GM12878 (cell line): ENCODE data around the gene HIVEP3. TPM values are rescaled to one million over a fixed set of nuclear protein-coding genes. Genes with fewer than 3 reads are reported as not detected.

Experiments used
- ATAC-seq: fragments of 200-7000 bp; cut with Tn5 transposase; 3 replicates; pipeline ENCODE4 v1.9.1; 2020; ENCODE audit warnings: mild to moderate bottlenecking, moderate library complexity
- BruUV-seq: library from RNA; stranded (reverse); fragments of 400-500 nt; replicated peaks from 2 replicates; lab custom pipeline; 2021; lab: Mats Ljungman, UMichigan
- CTCF ChIA-PET: fragments of 300-600 bp; sonication (Branson Sonifier 250); formaldehyde crosslinking; extraction: SDS; loops from one replicate; lab custom pipeline; 2021; ENCODE audit warnings: inconsistent platforms; lab: Yijun Ruan, JAX
- POLR2A ChIA-PET: fragments of 350-600 bp; formaldehyde crosslinking; extraction: SDS; loops from one replicate; lab custom pipeline; 2021; ENCODE audit warnings: inconsistent platforms; lab: Charles Lee
- RAD21 ChIA-PET: fragments of 300-600 bp; sonication (Branson Sonifier 250); formaldehyde crosslinking; loops from one replicate; lab custom pipeline; 2023; ENCODE audit warnings: antibody characterized with exemption; ENCODE audit not compliant: unreplicated experiment; lab: Charles Lee
- SMC1A ChIA-PET: fragments of 300-600 bp; sonication (Branson Sonifier 250); formaldehyde crosslinking; loops from one replicate; lab custom pipeline; 2023; ENCODE audit not compliant: unreplicated experiment, uncharacterized antibody; lab: Charles Lee
- DNase-seq: peaks from one replicate; pipeline ENCODE4 v3.0.0-alpha.2; 2011; ENCODE audit warnings: low read depth, low spot score
- FAIRE-seq: peaks from 3 replicates; lab custom pipeline; 2011; peaks lifted over from hg19 to GRCh38; lab: Jason Lieb, UNC
- H2AFZ ChIP-seq: 2 replicates; pipeline ENCODE4 v1.6.0; 2011; ENCODE audit warnings: low read depth, low read length, control low read depth; ENCODE audit not compliant: control insufficient read depth
- H3K27ac ChIP-seq: 2 replicates; pipeline ENCODE4 v1.5.1; 2011; ENCODE audit warnings: control low read depth; ENCODE audit not compliant: control insufficient read depth, insufficient read depth
- H3K27me3 ChIP-seq, 2 experiments: replicated peaks in 1 of 2; 2 replicates each; pipeline versions ENCODE4 v1.6.0 to v1.6.1; 2011; ENCODE audit warnings: low read length in 1 of 2; ENCODE audit not compliant: control insufficient read depth in 2 of 2, insufficient read depth in 2 of 2
- H3K36me3 ChIP-seq, 2 experiments: 2 replicates each; pipeline ENCODE4 v1.5.1; 2011; ENCODE audit warnings: low read length in 1 of 2; ENCODE audit not compliant: control insufficient read depth in 2 of 2, insufficient read depth in 2 of 2
- H3K4me1 ChIP-seq: 2 replicates; pipeline ENCODE4 v1.6.1; 2011; ENCODE audit warnings: mild to moderate bottlenecking, low read length, moderate library complexity, mixed read lengths; ENCODE audit not compliant: control insufficient read depth, insufficient read depth
- H3K4me2 ChIP-seq: 2 replicates; pipeline ENCODE4 v1.6.0; 2011; ENCODE audit warnings: control low read depth; ENCODE audit not compliant: control insufficient read depth, insufficient read depth
- H3K4me3 ChIP-seq: fragments of 200-600 bp; sonication (generic); 2 replicates; pipeline ENCODE4 v1.5.1; 2016
- H3K79me2 ChIP-seq: 2 replicates; pipeline ENCODE4 v1.6.0; 2011; ENCODE audit warnings: low read length; ENCODE audit not compliant: control insufficient read depth, insufficient read depth
- H3K9ac ChIP-seq: 2 replicates; pipeline ENCODE4 v1.8.0; 2011; ENCODE audit warnings: low read length, control low read depth, mixed read lengths; ENCODE audit not compliant: control insufficient read depth, insufficient read depth
- H3K9me3 ChIP-seq: replicated peaks from 3 replicates; pipeline ENCODE4 v1.5.1; 2011; ENCODE audit warnings: mild to moderate bottlenecking, low read length; ENCODE audit not compliant: control insufficient read depth, insufficient read depth
- H4K20me1 ChIP-seq: 2 replicates; pipeline ENCODE4 v1.6.0; 2011; ENCODE audit not compliant: control insufficient read depth, insufficient read depth
- EGR1 ChIP-seq, 2 experiments: IDR thresholded peaks; 1 replicate in 1 of 2; 2 replicates in 1 of 2; pipeline ENCODE4 v1.6.1; 2011 to 2012; ENCODE audit warnings: low read depth in 2 of 2, low read length in 2 of 2, borderline replicate concordance in 1 of 2, mild to moderate bottlenecking in 1 of 2, moderate library complexity in 1 of 2
- HDGF ChIP-seq: fragments of 450-650 bp; IDR thresholded peaks from 2 replicates; pipeline ENCODE4 v1.6.1; 2016; ENCODE audit warnings: antibody characterized with exemption
- MEF2B ChIP-seq: fragments of 450-650 bp; IDR thresholded peaks from 2 replicates; pipeline ENCODE4 v1.6.1; 2018; ENCODE audit warnings: mild to moderate bottlenecking, moderate library complexity; ENCODE audit not compliant: partially characterized antibody, poor library complexity, severe bottlenecking
- NFXL1 ChIP-seq: fragments of 450-650 bp; IDR thresholded peaks from 2 replicates; pipeline ENCODE4 v1.6.1; 2017; ENCODE audit warnings: antibody characterized with exemption, mild to moderate bottlenecking, borderline replicate concordance
- NR2F1 ChIP-seq: fragments of 450-650 bp; conservative IDR thresholded peaks from 2 replicates; pipeline ENCODE4 v1.6.1; 2017; ENCODE audit warnings: mild to moderate bottlenecking
- SREBF1 ChIP-seq: IDR thresholded peaks from 2 replicates; pipeline ENCODE4 v1.6.1; 2012; ENCODE audit warnings: mild to moderate bottlenecking, low read length
- SRF ChIP-seq, 2 experiments: IDR thresholded peaks; 2 replicates each; pipeline ENCODE4 v1.6.1; 2011; ENCODE audit warnings: low read depth in 2 of 2, low read length in 2 of 2, mild to moderate bottlenecking in 1 of 2, moderate library complexity in 1 of 2
- ZNF24 ChIP-seq: fragments of 450-650 bp; IDR thresholded peaks from 2 replicates; pipeline ENCODE4 v1.6.1; 2017; ENCODE audit warnings: antibody characterized with exemption, mild to moderate bottlenecking
- WGBS: methylation state at CpG from one replicate; pipeline ENCODE4 v1.1.6; 2016; ENCODE audit warnings: low lambda C conversion rate; ENCODE audit not compliant: insufficient replicate concordance, insufficient coverage; ENCODE audit errors: missing lambda C conversion rate; 5-methylcytosine and 5-hydroxymethylcytosine counted together
- in situ Hi-C: fragments of 300-500 bp; cut with MboI; formaldehyde crosslinking; loops from 9 replicates; pipeline ENCODE4 v1.14.3; 2018; ENCODE audit warnings: mixed read lengths
- intact Hi-C: fragments of 100-400 bp; cut with micrococcal nuclease; formaldehyde crosslinking; loops from one replicate; pipeline ENCODE4 v1.14.2; 2022; ENCODE audit not compliant: unreplicated experiment
- polyA plus RNA-seq, 11 experiments: library from polyadenylated mRNA; depleted of rRNA in 4 of 11; unstranded in 6 of 11; stranded (reverse) in 5 of 11; fragments of >200 nt; fragmentation: Nextera tagmentation in 4 of 11; fragmentation: Illumina TruSeq in 1 of 11; extraction: Ambion mirVana in 4 of 11; extraction: Trizol in 1 of 11; gene quantifications; 1 replicate in 1 of 11; 2 replicates in 10 of 11; pipeline versions ENCODE4 v1.2.1 to v1.2.3, GENCODE V29; 2011 to 2016; ENCODE audit warnings: inconsistent platforms in 2 of 11, missing spikeins in 2 of 11, low read depth in 1 of 11
- total RNA-seq, 4 experiments: library from RNA; depleted of rRNA in 3 of 4; stranded (reverse); fragments of >200 nt in 3 of 4; fragmentation: Illumina TruSeq in 1 of 4; extraction: Trizol in 1 of 4; gene quantifications; 2 replicates each; pipeline versions ENCODE4 v1.2.1 to v1.2.3, GENCODE V29; 2013 to 2021
- TF ChIP-seq, protein P1 (sequence below), 3 experiments: IDR thresholded peaks in 2 of 3; conservative IDR thresholded peaks in 1 of 3; 2 replicates each; pipeline ENCODE4 v1.5.1; 2011; ENCODE audit warnings: low read depth in 3 of 3, low read length in 3 of 3, mild to moderate bottlenecking in 3 of 3, control low read depth in 2 of 3, moderate library complexity in 2 of 3, inconsistent platforms in 1 of 3, mixed read lengths in 1 of 3; ENCODE audit not compliant: control insufficient read depth in 2 of 3, insufficient read depth in 1 of 3; ENCODE audit errors: extremely low read depth in 1 of 3
- TF ChIP-seq, protein P2 (sequence below): IDR thresholded peaks from 2 replicates; pipeline ENCODE4 v1.6.1; 2011; ENCODE audit warnings: low read depth, mild to moderate bottlenecking, low read length, moderate library complexity, borderline replicate concordance; ENCODE audit errors: extremely low read depth

HIVEP3 gene
- total and polyA plus RNA-seq, 10 of the 15 experiments (the other 5 are each of a cell fraction or from before 2014, with no cell fraction given), result 1.8 to 13.6 (median 3.8) TPM

DNA sequence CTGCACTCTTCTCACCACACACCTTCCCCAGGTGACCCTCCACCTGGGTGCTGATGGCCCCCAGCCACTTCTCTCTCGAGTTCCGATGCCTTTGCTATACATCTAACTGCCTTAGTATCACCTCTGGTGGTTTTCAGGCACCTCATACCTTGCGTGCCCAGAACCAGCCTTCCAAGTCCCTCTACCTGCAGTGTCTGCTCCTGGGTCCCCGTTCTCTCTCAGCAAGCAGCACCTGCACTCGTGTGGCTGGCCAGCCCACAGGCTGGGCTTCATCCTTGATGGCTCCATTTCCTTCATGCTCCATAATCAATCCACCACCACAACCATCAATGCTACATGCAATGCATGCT lies 385.0 kb downstream of the HIVEP3 start:
- TF ChIP-seq SRF (IDR thresholded peaks at IDR 0.05; ENCODE audit: low read depth in 2 of 2, low read length in 2 of 2) (no peak), MEF2B (no peak), ZNF24 (no peak), NFXL1 (no peak), NR2F1 (no peak), EGR1 (IDR thresholded peaks at IDR 0.05; ENCODE audit: borderline replicate concordance in 1 of 2, low read depth in 2 of 2, low read length in 2 of 2) (no peak), HDGF (no peak), SREBF1 (no peak)
- TF ChIP-seq, protein P1, sequence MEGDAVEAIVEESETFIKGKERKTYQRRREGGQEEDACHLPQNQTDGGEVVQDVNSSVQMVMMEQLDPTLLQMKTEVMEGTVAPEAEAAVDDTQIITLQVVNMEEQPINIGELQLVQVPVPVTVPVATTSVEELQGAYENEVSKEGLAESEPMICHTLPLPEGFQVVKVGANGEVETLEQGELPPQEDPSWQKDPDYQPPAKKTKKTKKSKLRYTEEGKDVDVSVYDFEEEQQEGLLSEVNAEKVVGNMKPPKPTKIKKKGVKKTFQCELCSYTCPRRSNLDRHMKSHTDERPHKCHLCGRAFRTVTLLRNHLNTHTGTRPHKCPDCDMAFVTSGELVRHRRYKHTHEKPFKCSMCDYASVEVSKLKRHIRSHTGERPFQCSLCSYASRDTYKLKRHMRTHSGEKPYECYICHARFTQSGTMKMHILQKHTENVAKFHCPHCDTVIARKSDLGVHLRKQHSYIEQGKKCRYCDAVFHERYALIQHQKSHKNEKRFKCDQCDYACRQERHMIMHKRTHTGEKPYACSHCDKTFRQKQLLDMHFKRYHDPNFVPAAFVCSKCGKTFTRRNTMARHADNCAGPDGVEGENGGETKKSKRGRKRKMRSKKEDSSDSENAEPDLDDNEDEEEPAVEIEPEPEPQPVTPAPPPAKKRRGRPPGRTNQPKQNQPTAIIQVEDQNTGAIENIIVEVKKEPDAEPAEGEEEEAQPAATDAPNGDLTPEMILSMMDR (IDR thresholded peaks at IDR 0.05 in 2 of 3, conservative IDR thresholded peaks at IDR 0.05 in 1 of 3; ENCODE audit: control insufficient read depth in 2 of 3, extremely low read depth in 1 of 3, insufficient read depth in 1 of 3, low read depth in 3 of 3, low read length in 3 of 3), result no peak
- TF ChIP-seq, protein P2, sequence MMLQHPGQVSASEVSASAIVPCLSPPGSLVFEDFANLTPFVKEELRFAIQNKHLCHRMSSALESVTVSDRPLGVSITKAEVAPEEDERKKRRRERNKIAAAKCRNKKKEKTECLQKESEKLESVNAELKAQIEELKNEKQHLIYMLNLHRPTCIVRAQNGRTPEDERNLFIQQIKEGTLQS, result no peak
- BruUV-seq, result no TSS peak
- intact Hi-C loops (no loop called here), in situ Hi-C loops (no loop called here)
- H3K79me2 ChIP-seq, result no peaks in the 10 kb centered on the region
- H3K36me3 ChIP-seq, result no peaks in the 10 kb centered on the region
- H3K4me3 ChIP-seq, result no peak overlapping the region
- ChIA-PET CTCF (no interaction called here), SMC1A (no interaction called here), POLR2A (no interaction called here), RAD21 (no interaction called here)
- FAIRE-seq, result no peak
- no peaks in the 10 kb centered on the region; the same call in 2 of the 3 replicates for H3K9me3 ChIP-seq
- H3K27me3 ChIP-seq, result no peaks in the 10 kb centered on the region
- no peak overlapping the region for H3K27ac ChIP-seq
- WGBS, result 40% methylated on average over 5 of the region's 5 CpGs
- no peak overlapping the region for H2AFZ ChIP-seq
- no peaks in the 10 kb centered on the region for H3K4me1 ChIP-seq
- ATAC-seq, result no peak
- no peak overlapping the region for H3K4me2 ChIP-seq
- no peak for DNase-seq
- H4K20me1 ChIP-seq, result no peaks in the 10 kb centered on the region
- H3K9ac ChIP-seq, result no peak overlapping the region
